ENCODE measurements around the gene PRM3.

The PRM3 gene

GRCh38 chr16:11283820-11284248 lies 10.4 kb upstream of the PRM3 start:
- no peak for DNase-seq
- no peaks in the 10 kb centered on the region for H3K4me1 ChIP-seq (ENCODE audit: control insufficient read depth, insufficient read depth, low read length, poor library complexity, severe bottlenecking)
- H3K9me3 ChIP-seq (ENCODE audit: control insufficient read depth, low read length) = no peaks in the 10 kb centered on the region
- no peak overlapping the region for H3K4me3 ChIP-seq (ENCODE audit: insufficient read depth, low read depth, low read length, poor library complexity, severe bottlenecking)
- H3K27ac ChIP-seq (ENCODE audit: insufficient read depth, low read length, poor library complexity, severe bottlenecking) = no peak overlapping the region
- H3K36me3 ChIP-seq (ENCODE audit: control insufficient read depth, insufficient read depth, low read length) = no peaks in the 10 kb centered on the region
- H3K27me3 ChIP-seq (replicated peaks; ENCODE audit: control insufficient read depth, insufficient read depth, low read length, poor library complexity, severe bottlenecking) = no peaks in the 10 kb centered on the region

GRCh38 chr16:11280616-11281522 lies 7.4 kb upstream of the PRM3 start, which contains the start of gene PRM1:
Gene PRM1, minus strand, starts transcription at chr16:11281330. Its CDS starts 92 bp downstream, at chr16:11281238.
- H3K27me3 ChIP-seq (replicated peaks; ENCODE audit: control insufficient read depth, insufficient read depth, low read length, poor library complexity, severe bottlenecking) = no peaks in the 10 kb centered on the region

GRCh38 chr16:11278681-11279628 lies 5.5 kb upstream of the PRM3 start:
- Histone ChIP-seq H3K4me1 (ENCODE audit: control insufficient read depth, insufficient read depth, low read length, poor library complexity, severe bottlenecking) (no peaks in the 10 kb centered on the region), H3K27ac (ENCODE audit: insufficient read depth, low read length, poor library complexity, severe bottlenecking) (no peak overlapping the region), H3K27me3 (replicated peaks; ENCODE audit: control insufficient read depth, insufficient read depth, low read length, poor library complexity, severe bottlenecking) (no peaks in the 10 kb centered on the region), H3K4me3 (ENCODE audit: insufficient read depth, low read depth, low read length, poor library complexity, severe bottlenecking) (no peak overlapping the region), H3K9me3 (ENCODE audit: control insufficient read depth, low read length) (no peaks in the 10 kb centered on the region), H3K36me3 (ENCODE audit: control insufficient read depth, insufficient read depth, low read length) (no peaks in the 10 kb centered on the region)
- no peak for DNase-seq

More at GRCh38 chr16:11280616-11281522, 7.4 kb upstream of the PRM3 start, which contains the start of gene PRM1:
- H3K4me1 ChIP-seq (ENCODE audit: control insufficient read depth, insufficient read depth, low read length, poor library complexity, severe bottlenecking) = no peaks in the 10 kb centered on the region
- no peak within 1 kb of the TSS for H3K27ac ChIP-seq (ENCODE audit: insufficient read depth, low read length, poor library complexity, severe bottlenecking)
- no peak within 1 kb of the TSS for H3K4me3 ChIP-seq (ENCODE audit: insufficient read depth, low read depth, low read length, poor library complexity, severe bottlenecking)
- H3K36me3 ChIP-seq (ENCODE audit: control insufficient read depth, insufficient read depth, low read length) = no peaks in the 10 kb centered on the region
- H3K9me3 ChIP-seq (ENCODE audit: control insufficient read depth, low read length) = no peaks in the 10 kb centered on the region
- DNase-seq = no peak

- Histone ChIP-seq H3K4me1 (ENCODE audit: control insufficient read depth, insufficient read depth, low read length, poor library complexity, severe bottlenecking) (no peaks in the 10 kb centered on the region), H3K9me3 (ENCODE audit: control insufficient read depth, low read length) (no peaks in the 10 kb centered on the region), H3K4me3 (ENCODE audit: insufficient read depth, low read depth, low read length, poor library complexity, severe bottlenecking) (no peak overlapping the region), H3K36me3 (ENCODE audit: control insufficient read depth, insufficient read depth, low read length) (no peaks in the 10 kb centered on the region), H3K27ac (ENCODE audit: insufficient read depth, low read length, poor library complexity, severe bottlenecking) (no peak overlapping the region), H3K27me3 (replicated peaks; ENCODE audit: control insufficient read depth, insufficient read depth, low read length, poor library complexity, severe bottlenecking) (no peaks in the 10 kb centered on the region)
- no peak for DNase-seq
These were observed 4.3 kb upstream of the PRM3 start for GRCh38 chr16:11277607-11278337.

GRCh38 chr16:11276896-11277593 lies 3.6 kb upstream of the PRM3 start:
- Histone ChIP-seq H3K4me1 (ENCODE audit: control insufficient read depth, insufficient read depth, low read length, poor library complexity, severe bottlenecking) (no peaks in the 10 kb centered on the region), H3K27ac (ENCODE audit: insufficient read depth, low read length, poor library complexity, severe bottlenecking) (no peak overlapping the region), H3K27me3 (replicated peaks; ENCODE audit: control insufficient read depth, insufficient read depth, low read length, poor library complexity, severe bottlenecking) (no peaks in the 10 kb centered on the region), H3K4me3 (ENCODE audit: insufficient read depth, low read depth, low read length, poor library complexity, severe bottlenecking) (no peak overlapping the region), H3K36me3 (ENCODE audit: control insufficient read depth, insufficient read depth, low read length) (no peaks in the 10 kb centered on the region), H3K9me3 (ENCODE audit: control insufficient read depth, low read length) (no peaks in the 10 kb centered on the region)
- DNase-seq = no peak

GRCh38 chr16:11276143-11276895 lies 2.9 kb upstream of the PRM3 start, which contains the start of gene PRM2:
Gene PRM2, minus strand, starts transcription at chr16:11276480. Its CDS starts 110 bp downstream, at chr16:11276370.
- H3K27ac ChIP-seq (ENCODE audit: insufficient read depth, low read length, poor library complexity, severe bottlenecking) = no peak within 1 kb of the TSS
- H3K4me1 ChIP-seq (ENCODE audit: control insufficient read depth, insufficient read depth, low read length, poor library complexity, severe bottlenecking) = no peaks in the 10 kb centered on the region
- no peak within 1 kb of the TSS for H3K4me3 ChIP-seq (ENCODE audit: insufficient read depth, low read depth, low read length, poor library complexity, severe bottlenecking)
- H3K36me3 ChIP-seq (ENCODE audit: control insufficient read depth, insufficient read depth, low read length) = no peaks in the 10 kb centered on the region
- no peaks in the 10 kb centered on the region for H3K27me3 ChIP-seq (replicated peaks; ENCODE audit: control insufficient read depth, insufficient read depth, low read length, poor library complexity, severe bottlenecking)
- no peak for DNase-seq
- no peaks in the 10 kb centered on the region for H3K9me3 ChIP-seq (ENCODE audit: control insufficient read depth, low read length)

- no peak for DNase-seq
- no peak overlapping the region for H3K4me3 ChIP-seq (ENCODE audit: insufficient read depth, low read depth, low read length, poor library complexity, severe bottlenecking)
- H3K36me3 ChIP-seq (ENCODE audit: control insufficient read depth, insufficient read depth, low read length) = no peaks in the 10 kb centered on the region
- H3K4me1 ChIP-seq (ENCODE audit: control insufficient read depth, insufficient read depth, low read length, poor library complexity, severe bottlenecking) = no peaks in the 10 kb centered on the region
- no peak overlapping the region for H3K27ac ChIP-seq (ENCODE audit: insufficient read depth, low read length, poor library complexity, severe bottlenecking)
- no peaks in the 10 kb centered on the region for H3K9me3 ChIP-seq (ENCODE audit: control insufficient read depth, low read length)
- no peaks in the 10 kb centered on the region for H3K27me3 ChIP-seq (replicated peaks; ENCODE audit: control insufficient read depth, insufficient read depth, low read length, poor library complexity, severe bottlenecking)
These were observed 1.5 kb upstream of the PRM3 start for GRCh38 chr16:11274964-11275363.

- no peaks in the 10 kb centered on the region for H3K4me1 ChIP-seq (ENCODE audit: control insufficient read depth, insufficient read depth, low read length, poor library complexity, severe bottlenecking)
- H3K9me3 ChIP-seq (ENCODE audit: control insufficient read depth, low read length) = no peaks in the 10 kb centered on the region
- H3K27me3 ChIP-seq (replicated peaks; ENCODE audit: control insufficient read depth, insufficient read depth, low read length, poor library complexity, severe bottlenecking) = no peaks in the 10 kb centered on the region
- no peak for DNase-seq
- no peaks in the 10 kb centered on the region for H3K36me3 ChIP-seq (ENCODE audit: control insufficient read depth, insufficient read depth, low read length)
- H3K4me3 ChIP-seq (ENCODE audit: insufficient read depth, low read depth, low read length, poor library complexity, severe bottlenecking) = no peak overlapping the region
- H3K27ac ChIP-seq (ENCODE audit: insufficient read depth, low read length, poor library complexity, severe bottlenecking) = no peak overlapping the region
These were observed 394 bp upstream of the PRM3 start for GRCh38 chr16:11273721-11274324.

All from effector memory CD4-positive, alpha-beta T cell (primary cell).